Heart left ventricle (tissue), 16 donors: ENCODE results near the gene NUBP1. TPM values are rescaled to one million over a fixed set of nuclear protein-coding genes. Genes with fewer than 3 reads are reported as not detected.

Experiments
- ATAC-seq, 4 donors: fragments of 200-7000 bp; cut with Tn5 transposase; one replicate each; pipeline ENCODE4 v1.9.1; 2020 to 2022; ENCODE audit warnings: moderate library complexity in 4 of 4, mild to moderate bottlenecking in 3 of 4, moderate number of reproducible peaks in 1 of 4
- DNase-seq, 5 donors: peaks; one replicate each; pipeline ENCODE4 v3.0.0-alpha.2; 2020
- H3K27ac ChIP-seq, 12 donors: fragments of 200-600 bp; sonication (generic) in 4 of 12; one replicate each; pipeline versions ENCODE4 v1.5.0 to v1.8.0; 2016 to 2022; ENCODE audit warnings: mild to moderate bottlenecking in 2 of 12
- H3K27me3 ChIP-seq, 9 donors: fragments of 200-600 bp; sonication (generic) in 2 of 9; one replicate each; pipeline versions ENCODE4 v1.5.1 to v1.8.0; 2016 to 2022; ENCODE audit warnings: mild to moderate bottlenecking in 3 of 9
- H3K36me3 ChIP-seq, 9 donors: fragments of 200-600 bp; sonication (generic) in 2 of 9; one replicate each; pipeline versions ENCODE4 v1.5.0 to v1.8.0; 2018 to 2022; ENCODE audit warnings: mild to moderate bottlenecking in 2 of 9
- H3K4me1 ChIP-seq, 12 donors: fragments of 200-600 bp; sonication (generic) in 4 of 12; one replicate each; pipeline versions ENCODE4 v1.5.0 to v1.8.0; 2016 to 2022; ENCODE audit warnings: mild to moderate bottlenecking in 3 of 12
- H3K4me3 ChIP-seq, 12 donors: fragments of 200-600 bp; sonication (generic) in 4 of 12; one replicate each; pipeline versions ENCODE4 v1.5.0 to v1.8.0; 2017 to 2022; ENCODE audit warnings: mild to moderate bottlenecking in 9 of 12, moderate library complexity in 4 of 12
- H3K9me3 ChIP-seq, 12 donors: fragments of 200-600 bp; sonication (generic) in 4 of 12; one replicate each; pipeline versions ENCODE4 v1.5.0 to v1.8.0; 2016 to 2022; ENCODE audit warnings: mild to moderate bottlenecking in 1 of 12
- CTCF ChIP-seq, 12 donors: fragments of 200-600 bp; sonication (generic) in 4 of 12; IDR thresholded peaks; one replicate each; pipeline versions ENCODE4 v1.5.0 to v1.8.0; 2018 to 2022; ENCODE audit warnings: antibody characterized with exemption in 12 of 12, mild to moderate bottlenecking in 5 of 12
- POLR2A ChIP-seq, 2 donors: fragments of 450-650 bp; IDR thresholded peaks; one replicate each; pipeline ENCODE4 v1.6.1; 2017; ENCODE audit warnings: antibody characterized with exemption in 2 of 2, mild to moderate bottlenecking in 2 of 2, moderate library complexity in 2 of 2
- WGBS, 4 donors: extraction: QIAGEN DNeasy Blood & Tissue Kit in 2 of 4; methylation state at CpG; one replicate each; pipeline versions ENCODE4 v1.1.5 to v1.1.7; 2013 to 2018; 5-methylcytosine and 5-hydroxymethylcytosine counted together
- intact Hi-C, 10 donors: fragments of 100-400 bp; cut with DNase I; formaldehyde crosslinking; loops; one replicate each; pipeline versions ENCODE4 v1.11.1 to v1.14.2; 2022
- polyA plus RNA-seq, 2 donors: library from polyadenylated mRNA; stranded (reverse); fragments of 200-250 nt; gene quantifications; one replicate each; pipeline ENCODE4 v1.2.3, GENCODE V29; 2013
- total RNA-seq, 9 donors: library from RNA; depleted of rRNA in 2 of 9; stranded (reverse); fragments of >200 nt in 2 of 9; fragmentation: NEBNext Ultra II Directional in 3 of 9; extraction: Animal tissue kit (Norgen Biotek cat#: 25700) in 3 of 9; gene quantifications; one replicate each; pipeline versions ENCODE4 v1.1.0 to v1.2.4, GENCODE V29; 2016 to 2023
- donor health status: ischemic (EF 13 %, LVEDD 7.1; RV severe dilation, severe dysfunction).
- donor health status: healthy with polysubstance abuse.
- donor health status: DM: no; HTN: yes; CAD: no.
- donor health status: DM: no; HTN: no; CAD: no.
- donor health status: ischemic (EF 25% LVEDD 6.9; RV normal size, moderate dysfunction).
- donor health status: ischemic (EF 25% LVEDD 5.7; RV mildly dilated, moderate dysfunction).
- donor health status: healthy.
- donor health status: DM: yes; HTN: yes; CAD: no.
- donor health status: ischemic (EF 35%, LVEDD 5.7; RV mildly dilated, moderate dysfunction).
- donor health status: nonischemic (EF 11% LVEDD 7.7; RV severe dilation, severe dysfunction).
- donor health status: DM: yes; HTN: yes; CAD: no.
- donor health status: PGD.
- donor health status: ischemic (EF 29% LVEDD 5.4; RV normal size, mild dysfunction).
- donor health status: nonischemic (EF 23%, LVEDD 6.1; RV moderate dilation, normal function).

The NUBP1 gene
- total and polyA plus RNA-seq, 11 donors = 34.0 to 60.0 (median 50.9) TPM

- Histone ChIP-seq H3K9me3 (no peaks in the 10 kb centered on the region), H3K36me3 (peaks cover 0 to 92% (median 64%) of the 10 kb centered on the region in 9 donors), H3K27me3 (no peaks in the 10 kb centered on the region), H3K27ac (peak overlapping the region in 6 of 12 donors; percentile 6 to 90 (median 58)), H3K4me1 (peaks cover 0 to 59% (median 9%) of the 10 kb centered on the region in 12 donors), H3K4me3 (no peak overlapping the region)
- ATAC-seq = peak in 1 of 4 donors; percentile 17
- DNase-seq = peak in 2 of 5 donors; percentile 35 to 51
- 68 to 80% (median 73%) methylated on average over 10 to 11 of the region's 11 CpGs for WGBS, 4 donors
- TF ChIP-seq CTCF (IDR thresholded peaks at IDR 0.05) = no peak
- no peak for TF ChIP-seq POLR2A (IDR thresholded peaks at IDR 0.05)
- intact Hi-C loops = loop anchor here in 3 of 10 donors (5.0 to 10.0 kb wide), 2 partner anchors 74 to 167 kb away; no protein-coding TSS in a partner anchor
Observed at GRCh38 chr16:10750793-10751192, 7.2 kb downstream of the NUBP1 start.

DNA sequence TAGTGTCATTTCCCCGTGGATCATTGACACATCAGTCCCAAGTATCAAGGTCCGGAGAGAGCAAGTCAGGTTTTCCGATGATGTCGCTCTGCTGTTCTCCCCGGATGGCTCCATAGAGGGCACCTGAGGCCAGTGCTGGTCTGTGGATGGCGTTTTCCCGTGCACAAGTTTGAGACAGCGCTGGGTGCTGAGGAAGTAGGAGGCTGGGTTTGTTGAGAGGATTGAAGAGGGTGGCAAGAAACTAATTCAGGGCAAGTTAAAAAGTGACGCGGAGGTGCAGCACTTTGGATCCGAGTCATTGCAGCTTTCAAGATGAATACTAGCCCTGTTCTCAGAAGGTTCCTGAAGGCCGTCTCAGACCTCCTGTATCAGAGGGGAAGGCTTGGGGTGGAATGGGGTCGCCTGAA lies 7.7 kb downstream of the NUBP1 start:
- H3K36me3 ChIP-seq = peaks cover 0 to 92% (median 69%) of the 10 kb centered on the region in 9 donors
- no peaks in the 10 kb centered on the region for H3K27me3 ChIP-seq
- ATAC-seq (peak in 3 of 4 donors; percentile 37 to 63 (median 47)), DNase-seq (peak in 1 of 5 donors; percentile 48)
- intact Hi-C loops = loop anchor here in 3 of 10 donors (5.0 to 10.0 kb wide), 2 partner anchors 74 to 166 kb away; no protein-coding TSS in a partner anchor
- WGBS, 4 donors = 63 to 69% (median 66%) methylated on average over 13 of the region's 13 CpGs
- no peaks in the 10 kb centered on the region for H3K9me3 ChIP-seq
- peak overlapping the region in 4 of 12 donors; percentile 3 to 90 (median 46) for H3K27ac ChIP-seq
- peak in 1 of 12 donors; percentile 13 for TF ChIP-seq CTCF (IDR thresholded peaks at IDR 0.05)
- TF ChIP-seq POLR2A (IDR thresholded peaks at IDR 0.05) = no peak
- H3K4me1 ChIP-seq = peaks cover 0 to 54% (median 4%) of the 10 kb centered on the region in 12 donors
- no peak overlapping the region for H3K4me3 ChIP-seq

DNA sequence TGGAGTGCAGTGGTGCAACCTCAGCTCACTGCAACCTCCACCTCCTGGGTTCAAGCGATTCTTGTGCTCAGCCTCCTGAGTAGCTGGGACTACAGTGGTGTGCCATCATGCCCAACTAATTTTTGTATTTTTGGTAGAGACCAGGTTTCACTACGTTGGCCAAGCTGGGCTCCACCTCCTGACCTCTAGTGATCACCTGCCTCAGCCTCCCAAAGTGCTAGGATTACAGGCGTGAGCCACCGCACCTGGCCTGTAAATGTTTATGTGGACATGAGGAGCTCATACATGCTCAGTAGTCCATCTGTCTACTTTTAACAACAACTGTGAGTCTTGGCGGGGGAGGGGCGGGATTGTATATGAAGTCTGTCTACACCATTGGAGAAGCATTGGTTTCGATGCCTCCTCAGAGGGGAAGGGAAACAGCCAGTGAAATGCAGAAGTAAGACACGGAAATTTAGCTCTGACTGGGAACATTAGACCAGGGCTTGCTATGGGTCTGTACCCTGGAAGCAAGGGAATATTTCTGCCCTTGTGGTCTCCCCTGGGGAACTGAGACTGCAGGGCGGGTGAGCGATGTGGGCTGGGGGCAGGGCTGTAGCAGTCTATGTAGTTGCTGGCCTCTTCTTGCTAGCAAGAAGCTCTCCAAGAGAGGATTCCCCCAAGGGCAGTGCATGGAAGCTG lies 9.3 kb downstream of the NUBP1 start:
- intact Hi-C loops = loop anchor here in 3 of 10 donors (5.0 to 10.0 kb wide), 2 partner anchors 72 to 164 kb away; no protein-coding TSS in a partner anchor
- peaks cover 0 to 49% (median 6%) of the 10 kb centered on the region in 12 donors for H3K4me1 ChIP-seq
- 90 to 99% (median 94%) methylated on average over 10 of the region's 10 CpGs for WGBS, 4 donors
- no peaks in the 10 kb centered on the region for H3K9me3 ChIP-seq
- peaks cover 0 to 93% (median 76%) of the 10 kb centered on the region in 9 donors for H3K36me3 ChIP-seq
- H3K4me3 ChIP-seq = no peak overlapping the region
- H3K27ac ChIP-seq = peak overlapping the region in 3 of 12 donors; percentile 36 to 84 (median 46)
- TF ChIP-seq POLR2A (IDR thresholded peaks at IDR 0.05) (no peak), CTCF (IDR thresholded peaks at IDR 0.05) (no peak)
- no peaks in the 10 kb centered on the region for H3K27me3 ChIP-seq
- DNase-seq = peak; percentile 56 to 86 (median 59)
- ATAC-seq = peak; percentile 5 to 60 (median 30)

GRCh38 chr16:10753670-10754069 lies 10.0 kb downstream of the NUBP1 start:
- DNase-seq (no peak), ATAC-seq (no peak)
- peaks cover 0 to 93% (median 76%) of the 10 kb centered on the region in 9 donors for H3K36me3 ChIP-seq
- no peak overlapping the region for H3K4me3 ChIP-seq
- intact Hi-C loops = loop anchor here in 3 of 10 donors (5.0 to 10.0 kb wide), 2 partner anchors 71 to 164 kb away; no protein-coding TSS in a partner anchor
- H3K9me3 ChIP-seq = no peaks in the 10 kb centered on the region
- H3K27ac ChIP-seq = peak overlapping the region in 2 of 12 donors; percentile 27 to 84
- H3K27me3 ChIP-seq = no peaks in the 10 kb centered on the region
- TF ChIP-seq POLR2A (IDR thresholded peaks at IDR 0.05) (no peak), CTCF (IDR thresholded peaks at IDR 0.05) (no peak)
- H3K4me1 ChIP-seq = peaks cover 0 to 47% (median 6%) of the 10 kb centered on the region in 12 donors
- 92 to 96% (median 94%) methylated on average over 7 of the region's 7 CpGs for WGBS, 4 donors
